Thoracic aorta (tissue), 2 donors: ENCODE measurements around the gene MCC. TPM values are rescaled to one million over a fixed set of nuclear protein-coding genes. Genes with fewer than 3 reads are reported as not detected.

Experiments
- ATAC-seq: fragments of 150-250 bp; one replicate; pipeline ENCODE4 v1.8.0; 2017; ENCODE audit warnings: low read depth; ENCODE audit not compliant: insufficient number of reproducible peaks, low FRiP score
- DNase-seq: peaks from one replicate; pipeline ENCODE4 v3.0.0-alpha.2; 2020; ENCODE audit warnings: low spot score
- H3K27ac ChIP-seq, 2 donors: fragments of 200-600 bp; sonication (generic); 1 replicate in 1 of 2; 2 replicates in 1 of 2; pipeline ENCODE4 v1.5.1; 2016; ENCODE audit warnings: mild to moderate bottlenecking in 2 of 2, moderate library complexity in 2 of 2
- H3K27me3 ChIP-seq: fragments of 200-600 bp; sonication (generic); replicated peaks from 2 replicates; pipeline ENCODE4 v1.6.0; 2016; ENCODE audit warnings: mild to moderate bottlenecking; ENCODE audit not compliant: insufficient read depth
- H3K36me3 ChIP-seq: fragments of 200-600 bp; sonication (generic); one replicate; pipeline ENCODE4 v1.5.1; 2016
- H3K4me1 ChIP-seq, 2 donors: fragments of 200-600 bp; sonication (generic); 1 replicate in 1 of 2; 2 replicates in 1 of 2; pipeline versions ENCODE4 v1.5.1 to v1.6.0; 2016; ENCODE audit warnings: low read depth in 2 of 2, mild to moderate bottlenecking in 1 of 2; ENCODE audit not compliant: control insufficient read depth in 1 of 2
- H3K4me3 ChIP-seq: fragments of 200-600 bp; sonication (generic); 2 replicates; pipeline ENCODE4 v1.5.1; 2016; ENCODE audit warnings: mild to moderate bottlenecking
- H3K9me3 ChIP-seq: fragments of 200-600 bp; sonication (generic); 2 replicates; pipeline ENCODE4 v1.5.1; 2016
- total RNA-seq, 2 donors: library from RNA; depleted of rRNA; stranded (reverse); fragments of >200 nt; gene quantifications; one replicate each; pipeline versions ENCODE4 v1.1.0 to v1.2.3, GENCODE V29; 2016
- TF ChIP-seq, protein P1 (sequence below): fragments of 200-600 bp; sonication (generic); IDR thresholded peaks from one replicate; pipeline ENCODE4 v1.5.1; 2019; ENCODE audit warnings: antibody characterized with exemption

The MCC gene
- total RNA-seq, 2 donors from 2014 or later = 14.6 to 27.2 TPM

DNA sequence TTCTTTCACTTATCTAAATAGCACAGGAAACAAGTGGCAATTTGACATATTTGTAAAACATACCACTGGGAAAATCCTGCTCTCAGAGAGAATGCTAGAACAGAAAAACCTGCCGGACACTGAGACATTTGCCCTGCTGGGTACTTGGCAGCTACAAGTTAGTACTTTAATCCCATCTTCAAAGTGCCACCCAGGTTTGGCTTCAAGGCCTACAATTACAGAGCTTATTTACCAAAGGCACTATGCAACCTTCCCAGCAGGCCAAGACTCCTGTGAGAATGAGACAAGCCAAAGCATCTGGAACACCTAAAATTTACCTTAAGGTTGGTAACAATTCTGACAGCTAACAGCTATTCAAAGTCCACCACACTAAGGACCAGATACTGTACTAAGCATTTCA is 131.8 kb downstream of the MCC start:
- TF ChIP-seq, protein P1, sequence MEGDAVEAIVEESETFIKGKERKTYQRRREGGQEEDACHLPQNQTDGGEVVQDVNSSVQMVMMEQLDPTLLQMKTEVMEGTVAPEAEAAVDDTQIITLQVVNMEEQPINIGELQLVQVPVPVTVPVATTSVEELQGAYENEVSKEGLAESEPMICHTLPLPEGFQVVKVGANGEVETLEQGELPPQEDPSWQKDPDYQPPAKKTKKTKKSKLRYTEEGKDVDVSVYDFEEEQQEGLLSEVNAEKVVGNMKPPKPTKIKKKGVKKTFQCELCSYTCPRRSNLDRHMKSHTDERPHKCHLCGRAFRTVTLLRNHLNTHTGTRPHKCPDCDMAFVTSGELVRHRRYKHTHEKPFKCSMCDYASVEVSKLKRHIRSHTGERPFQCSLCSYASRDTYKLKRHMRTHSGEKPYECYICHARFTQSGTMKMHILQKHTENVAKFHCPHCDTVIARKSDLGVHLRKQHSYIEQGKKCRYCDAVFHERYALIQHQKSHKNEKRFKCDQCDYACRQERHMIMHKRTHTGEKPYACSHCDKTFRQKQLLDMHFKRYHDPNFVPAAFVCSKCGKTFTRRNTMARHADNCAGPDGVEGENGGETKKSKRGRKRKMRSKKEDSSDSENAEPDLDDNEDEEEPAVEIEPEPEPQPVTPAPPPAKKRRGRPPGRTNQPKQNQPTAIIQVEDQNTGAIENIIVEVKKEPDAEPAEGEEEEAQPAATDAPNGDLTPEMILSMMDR = no peak
- ATAC-seq (no peak), DNase-seq (no peak)
- H3K27me3 ChIP-seq = no peaks in the 10 kb centered on the region
- H3K4me3 ChIP-seq = no peak overlapping the region
- no peaks in the 10 kb centered on the region for H3K9me3 ChIP-seq
- no peak overlapping the region for H3K27ac ChIP-seq
- H3K4me1 ChIP-seq = peaks cover 4 to 7% of the 10 kb centered on the region in 2 donors
- no peaks in the 10 kb centered on the region for H3K36me3 ChIP-seq

DNA sequence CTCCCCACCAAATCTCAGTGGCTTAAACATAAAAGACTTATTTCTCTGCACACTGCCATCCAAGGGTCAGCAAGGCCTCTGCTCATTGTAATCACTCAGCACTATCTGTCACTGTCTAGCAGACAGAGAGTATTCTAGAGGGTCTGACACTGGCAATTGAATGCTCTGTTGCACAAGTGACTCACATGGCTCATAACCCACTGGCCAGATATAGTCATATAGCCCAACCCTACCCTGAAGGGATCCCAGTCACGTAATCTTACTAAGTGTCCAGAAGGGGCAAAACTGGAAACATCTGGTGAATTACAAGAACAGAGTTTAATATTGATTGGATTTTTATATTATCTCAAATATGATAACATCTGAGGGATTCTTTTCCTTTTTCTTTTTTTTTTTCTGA is 134.2 kb downstream of the MCC start:
- DNase-seq = no peak
- no peaks in the 10 kb centered on the region for H3K27me3 ChIP-seq
- TF ChIP-seq, protein P1 = no peak
- no peak for ATAC-seq
- no peaks in the 10 kb centered on the region for H3K4me1 ChIP-seq
- no peaks in the 10 kb centered on the region for H3K9me3 ChIP-seq
- no peak overlapping the region for H3K27ac ChIP-seq
- H3K4me3 ChIP-seq = no peak overlapping the region
- H3K36me3 ChIP-seq = no peaks in the 10 kb centered on the region

DNA sequence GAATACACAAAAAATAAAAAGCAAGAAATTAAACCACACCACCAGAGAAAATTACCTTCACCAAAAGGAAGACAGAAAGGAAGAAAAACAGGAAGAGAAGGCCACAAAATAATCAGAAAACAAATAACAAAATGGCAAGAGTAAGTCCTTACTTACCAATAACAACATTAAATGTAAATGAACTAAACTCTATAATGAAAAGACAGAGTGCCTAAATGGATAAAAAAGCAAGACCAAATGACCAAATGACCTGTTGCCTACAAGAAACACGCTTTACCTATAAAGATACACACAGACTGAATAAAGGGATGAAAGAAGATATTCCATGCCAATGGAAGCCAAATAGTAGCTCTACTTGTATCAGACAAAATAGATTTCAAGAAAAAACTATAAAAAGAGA is 140.7 kb downstream of the MCC start:
- no peaks in the 10 kb centered on the region for H3K9me3 ChIP-seq
- TF ChIP-seq, protein P1 = no peak
- no peak overlapping the region for H3K4me3 ChIP-seq
- no peak for DNase-seq
- H3K36me3 ChIP-seq = no peaks in the 10 kb centered on the region
- no peaks in the 10 kb centered on the region for H3K4me1 ChIP-seq
- ATAC-seq = no peak
- H3K27ac ChIP-seq = no peak overlapping the region
- no peaks in the 10 kb centered on the region for H3K27me3 ChIP-seq

DNA sequence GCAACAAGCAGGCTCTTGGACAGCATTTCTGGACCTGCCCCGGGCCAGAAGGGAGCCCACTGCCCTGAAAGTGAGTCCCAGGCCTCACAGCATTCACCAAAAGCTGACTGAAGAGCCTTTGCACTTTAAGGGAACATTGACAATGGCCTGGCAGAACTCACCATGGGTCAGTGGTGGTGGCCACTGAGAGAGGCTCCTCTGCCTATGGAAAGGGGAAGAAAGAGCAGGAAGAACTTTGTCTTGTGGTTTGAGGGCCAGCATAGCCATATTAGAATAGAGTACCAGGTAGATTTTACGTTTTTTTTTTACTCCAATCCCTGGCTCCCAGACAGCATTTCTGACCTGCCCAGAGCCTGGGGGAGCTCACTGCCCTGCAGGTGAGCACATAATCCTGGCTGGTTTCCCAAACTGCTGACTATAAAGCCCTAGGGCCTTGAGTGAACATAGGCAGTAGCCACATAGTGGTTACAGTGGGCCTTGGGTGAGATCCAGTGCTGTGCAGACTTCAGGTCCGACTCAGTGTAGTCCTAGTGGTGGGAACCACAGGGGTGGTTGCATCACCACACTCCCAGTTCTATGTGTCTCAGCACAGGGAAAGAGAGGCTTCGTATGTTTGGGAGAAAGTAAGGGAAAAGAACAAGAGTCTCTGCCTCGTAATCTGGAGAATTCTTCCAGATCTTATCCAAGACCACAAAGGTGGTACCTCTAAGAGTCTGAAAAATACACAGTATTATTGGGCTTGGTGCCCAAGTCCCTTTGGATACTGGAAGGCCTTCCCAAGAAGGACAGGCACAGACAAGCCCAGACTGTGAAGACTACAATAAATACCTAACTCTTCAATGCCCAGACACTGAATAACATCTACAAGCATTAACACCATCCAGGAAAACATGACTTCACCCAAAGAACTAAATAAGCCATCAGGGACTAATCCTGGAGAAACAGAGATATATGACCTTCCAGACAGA is 143.0 kb downstream of the MCC start:
- Histone ChIP-seq H3K9me3 (no peaks in the 10 kb centered on the region), H3K27me3 (no peaks in the 10 kb centered on the region), H3K27ac (no peak overlapping the region), H3K4me3 (no peak overlapping the region), H3K4me1 (peaks cover 0 to 7% of the 10 kb centered on the region in 2 donors), H3K36me3 (no peaks in the 10 kb centered on the region)
- ATAC-seq (no peak), DNase-seq (no peak)
- TF ChIP-seq, protein P1 = no peak

DNA sequence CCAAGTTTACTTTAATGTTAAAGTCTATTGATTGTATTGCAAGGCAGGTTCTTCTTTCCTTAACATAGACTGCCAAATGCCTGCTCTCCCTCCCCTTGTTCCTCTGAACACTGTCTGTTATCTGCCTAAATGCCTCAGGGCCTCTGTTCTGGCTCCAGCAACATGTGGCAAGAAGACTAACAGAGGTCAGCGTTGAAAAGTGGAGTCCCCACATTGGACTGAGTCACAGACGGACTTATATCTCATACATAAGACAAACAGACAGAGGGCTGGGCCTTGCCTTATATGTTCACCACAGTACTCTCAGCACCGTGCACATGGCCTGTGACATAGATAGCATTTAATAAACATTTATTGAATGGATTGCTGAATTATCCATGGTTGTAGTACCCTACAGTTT is 144.9 kb downstream of the MCC start:
- H3K4me3 ChIP-seq = no peak overlapping the region
- TF ChIP-seq, protein P1 = no peak
- H3K27ac ChIP-seq = no peak overlapping the region
- no peaks in the 10 kb centered on the region for H3K27me3 ChIP-seq
- ATAC-seq (no peak), DNase-seq (no peak)
- H3K9me3 ChIP-seq = no peaks in the 10 kb centered on the region
- H3K36me3 ChIP-seq = no peaks in the 10 kb centered on the region
- peaks cover 0 to 10% of the 10 kb centered on the region in 2 donors for H3K4me1 ChIP-seq
